Measurements from ENCODE around the gene DBT. TPM values are rescaled to one million over a fixed set of nuclear protein-coding genes. Genes with fewer than 3 reads are reported as not detected.

DBT gene
- total and polyA plus RNA-seq, 10 of the 15 experiments (the other 5 are each of a cell fraction or from before 2014, with no cell fraction given), result 2.1 to 15.9 (median 6.9) TPM

- TF ChIP-seq DPF2 (IDR thresholded peaks at IDR 0.05) (no peak), CREB1 (IDR thresholded peaks at IDR 0.05; ENCODE audit: low read depth) (no peak), PRDM15 (CRISPR knock-in tag; IDR thresholded peaks at IDR 0.05) (no peak), RB1 (IDR thresholded peaks at IDR 0.05; ENCODE audit: borderline replicate concordance) (no peak), ZBTB11 (CRISPR knock-in tag; IDR thresholded peaks at IDR 0.05) (no peak), BRCA1 (IDR thresholded peaks at IDR 0.05; ENCODE audit: low read depth, low read length) (no peak), IRF3 (IDR thresholded peaks at IDR 0.05) (no peak), POLR2AphosphoS5 (IDR thresholded peaks at IDR 0.05; ENCODE audit: low read length) (no peak), FOS (IDR thresholded peaks at IDR 0.05; ENCODE audit: borderline replicate concordance, extremely low read depth, insufficient read length) (no peak), CHD2 (IDR thresholded peaks at IDR 0.05; ENCODE audit: borderline replicate concordance, low read depth, low read length) (no peak)
These were observed 31.8 kb downstream of the DBT start (continued) for GRCh38 chr1:100217834-100218233.
